Measurements from ENCODE around the gene FAM98B.

DNA sequence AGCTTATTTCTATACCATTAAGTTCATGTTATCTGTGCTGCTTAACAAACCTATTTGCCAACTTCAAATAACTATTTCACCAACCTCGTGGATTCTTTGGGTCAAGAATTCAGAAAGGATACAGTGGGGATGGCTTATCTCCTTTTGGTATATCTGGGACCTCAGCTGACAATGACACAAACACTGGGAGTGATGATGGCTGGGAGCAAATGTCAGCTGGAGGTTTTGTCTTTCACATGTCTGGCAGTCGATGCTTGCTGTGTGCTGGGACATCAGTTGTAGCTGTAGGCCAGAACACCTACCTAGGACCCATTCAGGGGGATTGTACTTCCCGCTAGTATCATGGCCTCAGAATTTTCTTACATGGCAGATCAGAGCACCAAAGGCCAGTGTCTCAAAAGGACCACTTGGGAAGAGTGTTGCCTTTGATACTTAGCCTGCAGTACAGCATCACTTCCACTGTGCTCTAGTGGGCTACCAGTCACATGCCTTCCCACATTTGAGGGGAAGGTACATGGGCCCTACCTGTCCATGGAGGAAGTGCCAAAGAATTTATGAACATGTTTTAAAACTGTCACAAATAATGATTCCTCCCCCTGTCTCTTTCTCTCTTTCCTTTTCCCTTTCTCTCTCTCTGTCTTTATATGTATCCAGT lies 23.7 kb upstream of the FAM98B start:
- TF ChIP-seq, protein P1, sequence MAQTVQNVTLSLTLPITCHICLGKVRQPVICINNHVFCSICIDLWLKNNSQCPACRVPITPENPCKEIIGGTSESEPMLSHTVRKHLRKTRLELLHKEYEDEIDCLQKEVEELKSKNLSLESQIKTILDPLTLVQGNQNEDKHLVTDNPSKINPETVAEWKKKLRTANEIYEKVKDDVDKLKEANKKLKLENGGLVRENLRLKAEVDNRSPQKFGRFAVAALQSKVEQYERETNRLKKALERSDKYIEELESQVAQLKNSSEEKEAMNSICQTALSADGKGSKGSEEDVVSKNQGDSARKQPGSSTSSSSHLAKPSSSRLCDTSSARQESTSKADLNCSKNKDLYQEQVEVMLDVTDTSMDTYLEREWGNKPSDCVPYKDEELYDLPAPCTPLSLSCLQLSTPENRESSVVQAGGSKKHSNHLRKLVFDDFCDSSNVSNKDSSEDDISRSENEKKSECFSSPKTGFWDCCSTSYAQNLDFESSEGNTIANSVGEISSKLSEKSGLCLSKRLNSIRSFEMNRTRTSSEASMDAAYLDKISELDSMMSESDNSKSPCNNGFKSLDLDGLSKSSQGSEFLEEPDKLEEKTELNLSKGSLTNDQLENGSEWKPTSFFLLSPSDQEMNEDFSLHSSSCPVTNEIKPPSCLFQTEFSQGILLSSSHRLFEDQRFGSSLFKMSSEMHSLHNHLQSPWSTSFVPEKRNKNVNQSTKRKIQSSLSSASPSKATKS (CRISPR knock-in tag; IDR thresholded peaks at IDR 0.05), result no peak
- TF ChIP-seq POLR2A (IDR thresholded peaks at IDR 0.05; ENCODE audit: insufficient read depth in 1 of 2, low read depth in 2 of 2, low read length in 2 of 2) (no peak), EZH2 (conservative IDR thresholded peaks at IDR 0.05; ENCODE audit: low read depth, low read length) (no peak), ZNF451 (CRISPR knock-in tag; IDR thresholded peaks at IDR 0.05) (no peak), ZNF3 (CRISPR knock-in tag; IDR thresholded peaks at IDR 0.05) (no peak), REL (CRISPR knock-in tag; conservative IDR thresholded peaks at IDR 0.05) (no peak), PAX8 (CRISPR knock-in tag; IDR thresholded peaks at IDR 0.05; ENCODE audit: borderline replicate concordance) (no peak), FOSL1 (CRISPR knock-in tag; IDR thresholded peaks at IDR 0.05; ENCODE audit: borderline replicate concordance) (no peak), MXD4 (CRISPR knock-in tag; IDR thresholded peaks at IDR 0.05) (no peak)
- TF ChIP-seq, protein P2, sequence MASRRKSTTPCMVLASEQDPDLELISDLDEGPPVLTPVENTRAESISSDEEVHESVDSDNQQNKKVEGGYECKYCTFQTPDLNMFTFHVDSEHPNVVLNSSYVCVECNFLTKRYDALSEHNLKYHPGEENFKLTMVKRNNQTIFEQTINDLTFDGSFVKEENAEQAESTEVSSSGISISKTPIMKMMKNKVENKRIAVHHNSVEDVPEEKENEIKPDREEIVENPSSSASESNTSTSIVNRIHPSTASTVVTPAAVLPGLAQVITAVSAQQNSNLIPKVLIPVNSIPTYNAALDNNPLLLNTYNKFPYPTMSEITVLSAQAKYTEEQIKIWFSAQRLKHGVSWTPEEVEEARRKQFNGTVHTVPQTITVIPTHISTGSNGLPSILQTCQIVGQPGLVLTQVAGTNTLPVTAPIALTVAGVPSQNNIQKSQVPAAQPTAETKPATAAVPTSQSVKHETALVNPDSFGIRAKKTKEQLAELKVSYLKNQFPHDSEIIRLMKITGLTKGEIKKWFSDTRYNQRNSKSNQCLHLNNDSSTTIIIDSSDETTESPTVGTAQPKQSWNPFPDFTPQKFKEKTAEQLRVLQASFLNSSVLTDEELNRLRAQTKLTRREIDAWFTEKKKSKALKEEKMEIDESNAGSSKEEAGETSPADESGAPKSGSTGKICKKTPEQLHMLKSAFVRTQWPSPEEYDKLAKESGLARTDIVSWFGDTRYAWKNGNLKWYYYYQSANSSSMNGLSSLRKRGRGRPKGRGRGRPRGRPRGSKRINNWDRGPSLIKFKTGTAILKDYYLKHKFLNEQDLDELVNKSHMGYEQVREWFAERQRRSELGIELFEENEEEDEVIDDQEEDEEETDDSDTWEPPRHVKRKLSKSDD (CRISPR knock-in tag; IDR thresholded peaks at IDR 0.05; ENCODE audit: low read depth), result no peak
- TF ChIP-seq, protein P3, sequence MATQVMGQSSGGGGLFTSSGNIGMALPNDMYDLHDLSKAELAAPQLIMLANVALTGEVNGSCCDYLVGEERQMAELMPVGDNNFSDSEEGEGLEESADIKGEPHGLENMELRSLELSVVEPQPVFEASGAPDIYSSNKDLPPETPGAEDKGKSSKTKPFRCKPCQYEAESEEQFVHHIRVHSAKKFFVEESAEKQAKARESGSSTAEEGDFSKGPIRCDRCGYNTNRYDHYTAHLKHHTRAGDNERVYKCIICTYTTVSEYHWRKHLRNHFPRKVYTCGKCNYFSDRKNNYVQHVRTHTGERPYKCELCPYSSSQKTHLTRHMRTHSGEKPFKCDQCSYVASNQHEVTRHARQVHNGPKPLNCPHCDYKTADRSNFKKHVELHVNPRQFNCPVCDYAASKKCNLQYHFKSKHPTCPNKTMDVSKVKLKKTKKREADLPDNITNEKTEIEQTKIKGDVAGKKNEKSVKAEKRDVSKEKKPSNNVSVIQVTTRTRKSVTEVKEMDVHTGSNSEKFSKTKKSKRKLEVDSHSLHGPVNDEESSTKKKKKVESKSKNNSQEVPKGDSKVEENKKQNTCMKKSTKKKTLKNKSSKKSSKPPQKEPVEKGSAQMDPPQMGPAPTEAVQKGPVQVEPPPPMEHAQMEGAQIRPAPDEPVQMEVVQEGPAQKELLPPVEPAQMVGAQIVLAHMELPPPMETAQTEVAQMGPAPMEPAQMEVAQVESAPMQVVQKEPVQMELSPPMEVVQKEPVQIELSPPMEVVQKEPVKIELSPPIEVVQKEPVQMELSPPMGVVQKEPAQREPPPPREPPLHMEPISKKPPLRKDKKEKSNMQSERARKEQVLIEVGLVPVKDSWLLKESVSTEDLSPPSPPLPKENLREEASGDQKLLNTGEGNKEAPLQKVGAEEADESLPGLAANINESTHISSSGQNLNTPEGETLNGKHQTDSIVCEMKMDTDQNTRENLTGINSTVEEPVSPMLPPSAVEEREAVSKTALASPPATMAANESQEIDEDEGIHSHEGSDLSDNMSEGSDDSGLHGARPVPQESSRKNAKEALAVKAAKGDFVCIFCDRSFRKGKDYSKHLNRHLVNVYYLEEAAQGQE (IDR thresholded peaks at IDR 0.05; ENCODE audit: borderline replicate concordance in 1 of 2, low read depth in 1 of 2, low read length in 2 of 2), result no peak
- TF ChIP-seq, protein P4, sequence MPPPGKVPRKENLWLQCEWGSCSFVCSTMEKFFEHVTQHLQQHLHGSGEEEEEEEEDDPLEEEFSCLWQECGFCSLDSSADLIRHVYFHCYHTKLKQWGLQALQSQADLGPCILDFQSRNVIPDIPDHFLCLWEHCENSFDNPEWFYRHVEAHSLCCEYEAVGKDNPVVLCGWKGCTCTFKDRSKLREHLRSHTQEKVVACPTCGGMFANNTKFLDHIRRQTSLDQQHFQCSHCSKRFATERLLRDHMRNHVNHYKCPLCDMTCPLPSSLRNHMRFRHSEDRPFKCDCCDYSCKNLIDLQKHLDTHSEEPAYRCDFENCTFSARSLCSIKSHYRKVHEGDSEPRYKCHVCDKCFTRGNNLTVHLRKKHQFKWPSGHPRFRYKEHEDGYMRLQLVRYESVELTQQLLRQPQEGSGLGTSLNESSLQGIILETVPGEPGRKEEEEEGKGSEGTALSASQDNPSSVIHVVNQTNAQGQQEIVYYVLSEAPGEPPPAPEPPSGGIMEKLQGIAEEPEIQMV (CRISPR knock-in tag; IDR thresholded peaks at IDR 0.05; ENCODE audit: low read depth), result no peak
- TF ChIP-seq, protein P5, sequence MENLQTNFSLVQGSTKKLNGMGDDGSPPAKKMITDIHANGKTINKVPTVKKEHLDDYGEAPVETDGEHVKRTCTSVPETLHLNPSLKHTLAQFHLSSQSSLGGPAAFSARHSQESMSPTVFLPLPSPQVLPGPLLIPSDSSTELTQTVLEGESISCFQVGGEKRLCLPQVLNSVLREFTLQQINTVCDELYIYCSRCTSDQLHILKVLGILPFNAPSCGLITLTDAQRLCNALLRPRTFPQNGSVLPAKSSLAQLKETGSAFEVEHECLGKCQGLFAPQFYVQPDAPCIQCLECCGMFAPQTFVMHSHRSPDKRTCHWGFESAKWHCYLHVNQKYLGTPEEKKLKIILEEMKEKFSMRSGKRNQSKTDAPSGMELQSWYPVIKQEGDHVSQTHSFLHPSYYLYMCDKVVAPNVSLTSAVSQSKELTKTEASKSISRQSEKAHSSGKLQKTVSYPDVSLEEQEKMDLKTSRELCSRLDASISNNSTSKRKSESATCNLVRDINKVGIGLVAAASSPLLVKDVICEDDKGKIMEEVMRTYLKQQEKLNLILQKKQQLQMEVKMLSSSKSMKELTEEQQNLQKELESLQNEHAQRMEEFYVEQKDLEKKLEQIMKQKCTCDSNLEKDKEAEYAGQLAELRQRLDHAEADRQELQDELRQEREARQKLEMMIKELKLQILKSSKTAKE (CRISPR knock-in tag; IDR thresholded peaks at IDR 0.05; ENCODE audit: borderline replicate concordance), result no peak
- TF ChIP-seq, protein P6, sequence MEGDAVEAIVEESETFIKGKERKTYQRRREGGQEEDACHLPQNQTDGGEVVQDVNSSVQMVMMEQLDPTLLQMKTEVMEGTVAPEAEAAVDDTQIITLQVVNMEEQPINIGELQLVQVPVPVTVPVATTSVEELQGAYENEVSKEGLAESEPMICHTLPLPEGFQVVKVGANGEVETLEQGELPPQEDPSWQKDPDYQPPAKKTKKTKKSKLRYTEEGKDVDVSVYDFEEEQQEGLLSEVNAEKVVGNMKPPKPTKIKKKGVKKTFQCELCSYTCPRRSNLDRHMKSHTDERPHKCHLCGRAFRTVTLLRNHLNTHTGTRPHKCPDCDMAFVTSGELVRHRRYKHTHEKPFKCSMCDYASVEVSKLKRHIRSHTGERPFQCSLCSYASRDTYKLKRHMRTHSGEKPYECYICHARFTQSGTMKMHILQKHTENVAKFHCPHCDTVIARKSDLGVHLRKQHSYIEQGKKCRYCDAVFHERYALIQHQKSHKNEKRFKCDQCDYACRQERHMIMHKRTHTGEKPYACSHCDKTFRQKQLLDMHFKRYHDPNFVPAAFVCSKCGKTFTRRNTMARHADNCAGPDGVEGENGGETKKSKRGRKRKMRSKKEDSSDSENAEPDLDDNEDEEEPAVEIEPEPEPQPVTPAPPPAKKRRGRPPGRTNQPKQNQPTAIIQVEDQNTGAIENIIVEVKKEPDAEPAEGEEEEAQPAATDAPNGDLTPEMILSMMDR (CRISPR knock-in tag; IDR thresholded peaks at IDR 0.05), result no peak
